ENCODE results near the gene HS1BP3. TPM values are rescaled to one million over a fixed set of nuclear protein-coding genes. Genes with fewer than 3 reads are reported as not detected.
A peak's percentile ranks its signal among the peaks of the same experiment; 100 is the strongest.

The HS1BP3 gene
- total and polyA plus RNA-seq, 2 of the 4 experiments (the other 2 are of a cell fraction): 9.0 to 14.8 TPM

DNA sequence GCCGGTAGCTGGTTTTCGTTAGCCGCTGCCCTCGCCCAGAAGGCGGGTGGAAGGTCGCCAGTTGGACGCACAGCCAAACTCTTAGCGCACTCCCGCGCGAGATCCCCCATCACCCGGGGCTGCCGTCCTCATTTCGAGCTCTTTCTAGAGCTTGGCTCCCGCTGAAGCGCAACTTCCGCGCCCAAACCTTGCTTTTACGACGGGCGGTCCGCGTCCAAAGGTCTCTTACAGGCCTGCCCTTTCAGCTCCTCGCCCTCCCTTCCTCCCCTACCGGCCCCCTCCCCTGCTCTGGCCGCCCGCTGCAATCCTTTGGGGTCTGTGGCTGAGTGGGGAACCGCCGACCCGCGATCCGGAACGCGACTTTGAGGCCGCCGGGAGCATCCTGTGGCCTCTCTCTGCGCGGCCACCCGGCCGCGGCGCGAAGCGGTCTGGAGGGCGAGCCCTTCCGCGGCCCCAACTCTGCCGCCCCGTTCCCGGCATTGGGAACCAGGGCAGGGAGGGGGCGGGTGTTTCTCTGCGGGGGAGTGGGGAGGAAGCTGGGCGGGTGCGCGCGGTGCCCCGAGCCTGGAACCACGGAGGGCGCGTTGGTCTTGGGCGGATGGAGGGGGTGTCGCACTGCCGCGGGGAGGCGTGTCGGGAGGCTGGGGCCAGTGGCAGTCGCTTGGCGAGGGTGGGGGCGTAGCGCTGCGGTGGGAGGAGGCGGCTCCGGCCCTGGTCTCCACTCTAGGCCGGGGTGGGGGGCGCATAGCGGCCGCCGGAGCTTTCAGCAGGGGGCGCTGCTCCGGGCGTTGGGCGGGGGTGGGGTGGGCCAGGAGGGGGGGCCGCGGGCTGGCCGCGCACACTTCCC is 15.6 kb upstream of the HS1BP3 start, which contains the start of gene GDF7:
Gene GDF7, plus strand, starts transcription at position 841 of the 847 bp plus-strand sequence. CDS start 96 bp downstream, outside the sequence.
- no peaks in the 10 kb centered on the region for H3K36me3 ChIP-seq (ENCODE audit: control insufficient read depth, insufficient read depth, low read length)
- WGBS, 2 experiments (ENCODE audit: extremely low coverage in 2 of 2, insufficient read length in 1 of 2): 1% methylated on average over 26 of the region's 86 CpGs; no CpG with 5 or more reads in 1 of the 2 experiments
- H3K4ac ChIP-seq (ENCODE audit: low read depth, low read length): no peak within 1 kb of the TSS
- no TSS peak for BruUV-seq (replicated peaks)
- H3K23ac ChIP-seq (ENCODE audit: low read depth, low read length): no peak within 1 kb of the TSS
- POLR2A ChIA-PET (ENCODE audit: unreplicated experiment): no interaction called here
- H3K9me3 ChIP-seq (ENCODE audit: control insufficient read depth, insufficient read depth, low read length): peaks cover 11% of the 10 kb centered on the region; the same call in 1 of the 2 replicates
- peak within 1 kb of the TSS; percentile 72 for H3K4me2 ChIP-seq (ENCODE audit: low read depth, low read length)
- H3K27me3 ChIP-seq (ENCODE audit: control insufficient read depth, insufficient read depth, low read length): peaks cover 95% of the 10 kb centered on the region
- no peak within 1 kb of the TSS for H4K5ac ChIP-seq (ENCODE audit: low read depth, low read length)
- H4K8ac ChIP-seq (ENCODE audit: low read depth in 2 of 2, low read length in 2 of 2): no peak within 1 kb of the TSS
- no peak within 1 kb of the TSS for H3K27ac ChIP-seq (ENCODE audit: insufficient read depth, low read length)
- TF ChIP-seq, protein P1, sequence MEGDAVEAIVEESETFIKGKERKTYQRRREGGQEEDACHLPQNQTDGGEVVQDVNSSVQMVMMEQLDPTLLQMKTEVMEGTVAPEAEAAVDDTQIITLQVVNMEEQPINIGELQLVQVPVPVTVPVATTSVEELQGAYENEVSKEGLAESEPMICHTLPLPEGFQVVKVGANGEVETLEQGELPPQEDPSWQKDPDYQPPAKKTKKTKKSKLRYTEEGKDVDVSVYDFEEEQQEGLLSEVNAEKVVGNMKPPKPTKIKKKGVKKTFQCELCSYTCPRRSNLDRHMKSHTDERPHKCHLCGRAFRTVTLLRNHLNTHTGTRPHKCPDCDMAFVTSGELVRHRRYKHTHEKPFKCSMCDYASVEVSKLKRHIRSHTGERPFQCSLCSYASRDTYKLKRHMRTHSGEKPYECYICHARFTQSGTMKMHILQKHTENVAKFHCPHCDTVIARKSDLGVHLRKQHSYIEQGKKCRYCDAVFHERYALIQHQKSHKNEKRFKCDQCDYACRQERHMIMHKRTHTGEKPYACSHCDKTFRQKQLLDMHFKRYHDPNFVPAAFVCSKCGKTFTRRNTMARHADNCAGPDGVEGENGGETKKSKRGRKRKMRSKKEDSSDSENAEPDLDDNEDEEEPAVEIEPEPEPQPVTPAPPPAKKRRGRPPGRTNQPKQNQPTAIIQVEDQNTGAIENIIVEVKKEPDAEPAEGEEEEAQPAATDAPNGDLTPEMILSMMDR (conservative IDR thresholded peaks at IDR 0.05; ENCODE audit: low read depth, low read length): peak; percentile 16; the same call in 1 of the 2 replicates
- TF ChIP-seq BHLHE40 (IDR thresholded peaks at IDR 0.05; ENCODE audit: low read depth, low read length): no peak
- peaks cover 16% of the 10 kb centered on the region for H4K20me1 ChIP-seq (ENCODE audit: insufficient read depth, low read length)
- ATAC-seq (ENCODE audit: low read depth) (peak; percentile 22), DNase-seq (no peak)
- H3K9me1 ChIP-seq (ENCODE audit: insufficient read depth, low read length): no peaks in the 10 kb centered on the region
- intact Hi-C loops (cut with micrococcal nuclease) (no loop called here), in situ Hi-C loops (cut with MboI; ENCODE audit: low sequenced_read_pairs) (loop anchor here (25.0 kb wide), 1 partner anchor 1096 kb away; no protein-coding TSS in a partner anchor), dilution Hi-C loops (cut with HindIII; ENCODE audit: low sequenced_read_pairs, unreplicated experiment) (no loop called here)
- H2AK5ac ChIP-seq (ENCODE audit: low read depth, low read length): no peak within 1 kb of the TSS
- no peaks in the 10 kb centered on the region for H3K79me1 ChIP-seq (ENCODE audit: low read depth in 1 of 2, low read length in 2 of 2)
- H2AK9ac ChIP-seq (replicated peaks; ENCODE audit: low read depth, low read length, poor library complexity): peak within 1 kb of the TSS; percentile 76
- no peak within 1 kb of the TSS for H4K91ac ChIP-seq (ENCODE audit: insufficient read depth, low read depth, low read length)
- peaks cover 3% of the 10 kb centered on the region; the same call in 1 of the 2 replicates for H3K4me1 ChIP-seq (ENCODE audit: control insufficient read depth, insufficient read depth, low read length)
- H2BK15ac ChIP-seq (ENCODE audit: low read depth, low read length): no peak within 1 kb of the TSS
- H2AFZ ChIP-seq (replicated peaks; ENCODE audit: low read length, poor library complexity): peak within 1 kb of the TSS; percentile 83
- CTCF ChIA-PET: interaction anchor here (1.3 kb wide), 2 partner anchors 9 to 297 kb away, joined by 4 to 8 read pairs; no protein-coding TSS in a partner anchor
- H3K4me3 ChIP-seq (ENCODE audit: insufficient read depth, low read depth, low read length): peak within 1 kb of the TSS; percentile 20; the same call in 1 of the 2 replicates
- H3K18ac ChIP-seq (ENCODE audit: low read depth, low read length): no peak within 1 kb of the TSS
- no peak within 1 kb of the TSS for H2BK5ac ChIP-seq (ENCODE audit: low read depth, low read length, poor library complexity, severe bottlenecking)
- no peak within 1 kb of the TSS for H3K14ac ChIP-seq (replicated peaks; ENCODE audit: low read depth, low read length)
- H2BK120ac ChIP-seq (ENCODE audit: low read depth, low read length): no peak within 1 kb of the TSS
- H3K56ac ChIP-seq (ENCODE audit: extremely low read depth, insufficient read depth, low read length): no peak within 1 kb of the TSS
- H2BK20ac ChIP-seq (ENCODE audit: low read depth, low read length): no peak within 1 kb of the TSS
- no peak within 1 kb of the TSS for H3K9ac ChIP-seq (ENCODE audit: low read depth, low read length)
